ENCODE data around the gene TMEM255B. TPM values are rescaled to one million over a fixed set of nuclear protein-coding genes. Genes with fewer than 3 reads are reported as not detected.

TMEM255B gene
- total RNA-seq, 2 experiments from 2014 or later, result 1.4 to 1.6 TPM

GRCh38 chr13:113848020-113848419 lies 89.0 kb downstream of the TMEM255B start:
- Mint-ChIP-seq H3K4me3 (no peak overlapping the region), H3K36me3 (no peaks in the 10 kb centered on the region), H3K9me3 (no peaks in the 10 kb centered on the region), H3K27me3 (peaks cover 13% of the 10 kb centered on the region), H3K4me1 (peaks cover 21% of the 10 kb centered on the region), H3K27ac (no peak overlapping the region)
- DNase-seq, result no peak
- no peak for ATAC-seq (ENCODE audit: low read depth)
- POLR2A ChIA-PET, result no interaction called here

- H3K27me3 Mint-ChIP-seq, result peaks cover 19% of the 10 kb centered on the region
- no peaks in the 10 kb centered on the region for H3K36me3 Mint-ChIP-seq
- POLR2A ChIA-PET, result no interaction called here
- H3K4me3 Mint-ChIP-seq, result no peak overlapping the region
- no peaks in the 10 kb centered on the region for H3K9me3 Mint-ChIP-seq
- H3K27ac Mint-ChIP-seq, result no peak overlapping the region
- H3K4me1 Mint-ChIP-seq, result peaks cover 25% of the 10 kb centered on the region
- DNase-seq (peak; percentile 16), ATAC-seq (ENCODE audit: low read depth) (no peak)
Measured at GRCh38 chr13:113848431-113849260, 89.6 kb downstream of the TMEM255B start.

- ATAC-seq (ENCODE audit: low read depth) (no peak), DNase-seq (no peak)
- Mint-ChIP-seq H3K27me3 (peaks cover 24% of the 10 kb centered on the region), H3K9me3 (no peaks in the 10 kb centered on the region), H3K4me1 (peaks cover 30% of the 10 kb centered on the region), H3K36me3 (no peaks in the 10 kb centered on the region), H3K27ac (no peak overlapping the region), H3K4me3 (no peak overlapping the region)
- POLR2A ChIA-PET, result no interaction called here
Measured at GRCh38 chr13:113849546-113849945, 90.5 kb downstream of the TMEM255B start.

GRCh38 chr13:113849981-113850721 lies 91.1 kb downstream of the TMEM255B start:
- Mint-ChIP-seq H3K9me3 (no peaks in the 10 kb centered on the region), H3K27me3 (peaks cover 25% of the 10 kb centered on the region), H3K27ac (no peak overlapping the region), H3K36me3 (no peaks in the 10 kb centered on the region), H3K4me3 (no peak overlapping the region), H3K4me1 (peaks cover 28% of the 10 kb centered on the region)
- ATAC-seq (ENCODE audit: low read depth), result no peak
- DNase-seq, result no peak
- POLR2A ChIA-PET, result no interaction called here

- peaks cover 25% of the 10 kb centered on the region for H3K27me3 Mint-ChIP-seq
- no peak overlapping the region for H3K4me3 Mint-ChIP-seq
- DNase-seq (no peak), ATAC-seq (ENCODE audit: low read depth) (no peak)
- POLR2A ChIA-PET, result no interaction called here
- no peak overlapping the region for H3K27ac Mint-ChIP-seq
- H3K4me1 Mint-ChIP-seq, result peaks cover 22% of the 10 kb centered on the region
- no peaks in the 10 kb centered on the region for H3K36me3 Mint-ChIP-seq
- no peaks in the 10 kb centered on the region for H3K9me3 Mint-ChIP-seq
Measured at GRCh38 chr13:113850722-113851479, 91.9 kb downstream of the TMEM255B start.

GRCh38 chr13:113851480-113851803 lies 92.4 kb downstream of the TMEM255B start:
- POLR2A ChIA-PET, result no interaction called here
- ATAC-seq (ENCODE audit: low read depth), result no peak
- peaks cover 17% of the 10 kb centered on the region for H3K4me1 Mint-ChIP-seq

GRCh38 chr13:113851826-113852535 lies 93.0 kb downstream of the TMEM255B start:
- DNase-seq, result no peak
- ATAC-seq (ENCODE audit: low read depth), result no peak
- Mint-ChIP-seq H3K4me1 (peaks cover 15% of the 10 kb centered on the region), H3K4me3 (no peak overlapping the region), H3K27ac (no peak overlapping the region), H3K27me3 (peaks cover 25% of the 10 kb centered on the region), H3K36me3 (no peaks in the 10 kb centered on the region), H3K9me3 (no peaks in the 10 kb centered on the region)
- POLR2A ChIA-PET, result interaction anchor here (0.5 kb wide), 1 partner anchor 484 kb away, joined by 4 read pairs; no protein-coding TSS in a partner anchor

More at GRCh38 chr13:113851480-113851803, 92.4 kb downstream of the TMEM255B start:
- Mint-ChIP-seq H3K4me3 (no peak overlapping the region), H3K27ac (no peak overlapping the region), H3K36me3 (no peaks in the 10 kb centered on the region), H3K9me3 (no peaks in the 10 kb centered on the region), H3K27me3 (peaks cover 25% of the 10 kb centered on the region)
- DNase-seq, result no peak

GRCh38 chr13:113852536-113853517 lies 93.8 kb downstream of the TMEM255B start:
- DNase-seq, result peak; percentile 19
- peaks cover 20% of the 10 kb centered on the region for H3K27me3 Mint-ChIP-seq
- H3K4me3 Mint-ChIP-seq, result no peak overlapping the region
- H3K9me3 Mint-ChIP-seq, result no peaks in the 10 kb centered on the region
- ATAC-seq (ENCODE audit: low read depth), result no peak
- no peak overlapping the region for H3K27ac Mint-ChIP-seq
- H3K36me3 Mint-ChIP-seq, result no peaks in the 10 kb centered on the region
- peaks cover 15% of the 10 kb centered on the region for H3K4me1 Mint-ChIP-seq
- POLR2A ChIA-PET, result no interaction called here

GRCh38 chr13:113853518-113854237 lies 94.7 kb downstream of the TMEM255B start:
- Mint-ChIP-seq H3K4me1 (peaks cover 15% of the 10 kb centered on the region), H3K9me3 (peaks cover 7% of the 10 kb centered on the region), H3K36me3 (no peaks in the 10 kb centered on the region), H3K4me3 (no peak overlapping the region), H3K27me3 (peaks cover 20% of the 10 kb centered on the region), H3K27ac (no peak overlapping the region)
- POLR2A ChIA-PET, result no interaction called here
- ATAC-seq (ENCODE audit: low read depth) (no peak), DNase-seq (no peak)

GRCh38 chr13:113854238-113855011 lies 95.4 kb downstream of the TMEM255B start:
- POLR2A ChIA-PET, result no interaction called here
- peak; percentile 36 for DNase-seq
- Mint-ChIP-seq H3K4me3 (peak overlapping the region; percentile 9), H3K27ac (no peak overlapping the region), H3K9me3 (peaks cover 15% of the 10 kb centered on the region), H3K27me3 (peaks cover 17% of the 10 kb centered on the region), H3K36me3 (no peaks in the 10 kb centered on the region), H3K4me1 (peaks cover 15% of the 10 kb centered on the region)
- peak; percentile 59 for ATAC-seq (ENCODE audit: low read depth)

Measured in activated naive CD8-positive, alpha-beta T cell treated with anti-CD3 and anti-CD28 coated beads, Interleukin-2, amount 10 ng/mL, durations not matched to agents 7 days and 5 days (primary cell).